ENCODE results near the gene TBL1X.

Gene TBL1X

GRCh38 chrX:9619581-9619980 is 154.7 kb downstream of the TBL1X start:
- no peaks in the 10 kb centered on the region for H3K36me3 ChIP-seq
- H3K27me3 ChIP-seq = no peaks in the 10 kb centered on the region
- H3K4me1 ChIP-seq = no peaks in the 10 kb centered on the region
- no peak overlapping the region for H3K4me3 ChIP-seq (ENCODE audit: low read depth, low read length)
- no peaks in the 10 kb centered on the region for H3K9me3 ChIP-seq
- TF ChIP-seq CTCF (IDR thresholded peaks at IDR 0.05; ENCODE audit: low read depth, low read length) = no peak
- no peak for DNase-seq

GRCh38 chrX:9622128-9622527 is 157.3 kb downstream of the TBL1X start:
- Histone ChIP-seq H3K9me3 (no peaks in the 10 kb centered on the region), H3K36me3 (no peaks in the 10 kb centered on the region), H3K27me3 (no peaks in the 10 kb centered on the region), H3K4me1 (no peaks in the 10 kb centered on the region), H3K4me3 (ENCODE audit: low read depth, low read length) (no peak overlapping the region)
- no peak for TF ChIP-seq CTCF (IDR thresholded peaks at IDR 0.05; ENCODE audit: low read depth, low read length)
- no peak for DNase-seq

- TF ChIP-seq CTCF (IDR thresholded peaks at IDR 0.05; ENCODE audit: low read depth, low read length) = no peak
- Histone ChIP-seq H3K36me3 (no peaks in the 10 kb centered on the region), H3K27me3 (no peaks in the 10 kb centered on the region), H3K4me1 (no peaks in the 10 kb centered on the region), H3K9me3 (no peaks in the 10 kb centered on the region), H3K4me3 (ENCODE audit: low read depth, low read length) (no peak overlapping the region)
- DNase-seq = no peak
Observed at GRCh38 chrX:9626379-9626778, 161.5 kb downstream of the TBL1X start.

GRCh38 chrX:9627922-9628321 is 163.1 kb downstream of the TBL1X start:
- no peaks in the 10 kb centered on the region for H3K4me1 ChIP-seq
- no peaks in the 10 kb centered on the region for H3K36me3 ChIP-seq
- no peak for DNase-seq
- H3K27me3 ChIP-seq = no peaks in the 10 kb centered on the region
- no peak overlapping the region for H3K4me3 ChIP-seq (ENCODE audit: low read depth, low read length)
- no peak for TF ChIP-seq CTCF (IDR thresholded peaks at IDR 0.05; ENCODE audit: low read depth, low read length)
- no peaks in the 10 kb centered on the region for H3K9me3 ChIP-seq

- no peak for TF ChIP-seq CTCF (IDR thresholded peaks at IDR 0.05; ENCODE audit: low read depth, low read length)
- no peaks in the 10 kb centered on the region for H3K4me1 ChIP-seq
- H3K4me3 ChIP-seq (ENCODE audit: low read depth, low read length) = no peak overlapping the region
- no peaks in the 10 kb centered on the region for H3K36me3 ChIP-seq
- DNase-seq = no peak
- H3K9me3 ChIP-seq = no peaks in the 10 kb centered on the region
- H3K27me3 ChIP-seq = no peaks in the 10 kb centered on the region
Observed at GRCh38 chrX:9628779-9629493, 164.1 kb downstream of the TBL1X start.

GRCh38 chrX:9634551-9634950 is 169.7 kb downstream of the TBL1X start:
- no peaks in the 10 kb centered on the region for H3K9me3 ChIP-seq
- H3K4me1 ChIP-seq = no peaks in the 10 kb centered on the region
- H3K4me3 ChIP-seq (ENCODE audit: low read depth, low read length) = no peak overlapping the region
- DNase-seq = no peak
- no peaks in the 10 kb centered on the region for H3K36me3 ChIP-seq
- no peak for TF ChIP-seq CTCF (IDR thresholded peaks at IDR 0.05; ENCODE audit: low read depth, low read length)
- H3K27me3 ChIP-seq = no peaks in the 10 kb centered on the region

All from BE2C (cell line).